CD4-positive, alpha-beta memory T cell (primary cell): ENCODE data around the gene ARHGEF19. TPM values are rescaled to one million over a fixed set of nuclear protein-coding genes. Genes with fewer than 3 reads are reported as not detected.

ENCODE experiments used
- CTCF ChIA-PET: fragments of 350-600 bp; sonication (Branson Sonifier 250); formaldehyde crosslinking; loops from one replicate; lab custom pipeline; 2021; ENCODE audit warnings: inconsistent platforms; ENCODE audit not compliant: partially characterized antibody; lab: Charles Lee
- POLR2A ChIA-PET: fragments of 350-600 bp; sonication (Branson Sonifier 250); formaldehyde crosslinking; loops from one replicate; lab custom pipeline; 2021; ENCODE audit not compliant: partially characterized antibody; lab: Charles Lee
- DNase-seq, 5 donors: peaks; one replicate each; pipeline versions ENCODE4 v3.0.0 to v3.0.0-alpha.2; 2020 to 2022; ENCODE audit warnings: mixed read lengths in 1 of 5
- H3K27ac ChIP-seq: one replicate; pipeline ENCODE4 v1.7.0; 2013; ENCODE audit warnings: low read depth, low read length
- H3K27me3 ChIP-seq: 2 replicates; pipeline ENCODE4 v1.7.0; 2013; ENCODE audit warnings: mild to moderate bottlenecking, low read length, moderate library complexity; ENCODE audit not compliant: insufficient read depth
- H3K36me3 ChIP-seq: 2 replicates; pipeline ENCODE4 v1.7.0; 2013; ENCODE audit warnings: mild to moderate bottlenecking, low read length, moderate library complexity; ENCODE audit not compliant: insufficient read depth
- H3K4me1 ChIP-seq: 2 replicates; pipeline ENCODE4 v1.7.0; 2013; ENCODE audit warnings: mild to moderate bottlenecking, low read length, moderate library complexity; ENCODE audit not compliant: insufficient read depth
- H3K4me3 ChIP-seq, 2 donors: one replicate each; pipeline ENCODE4 v1.7.0; 2013; ENCODE audit warnings: low read length in 2 of 2, mild to moderate bottlenecking in 1 of 2
- H3K9me3 ChIP-seq, 2 donors: one replicate each; pipeline ENCODE4 v1.7.0; 2013; ENCODE audit warnings: low read length in 2 of 2, control low read depth in 1 of 2; ENCODE audit not compliant: control insufficient read depth in 1 of 2
- H3K27ac Mint-ChIP-seq, 7 donors: one replicate each; pipeline ENCODE4 v1.8.0; 2020 to 2021; ENCODE audit warnings: mixed read lengths in 7 of 7, mild to moderate bottlenecking in 6 of 7, inconsistent platforms in 3 of 7, moderate library complexity in 3 of 7
- H3K27me3 Mint-ChIP-seq, 2 donors: one replicate each; pipeline ENCODE4 v1.8.0; 2020 to 2021; ENCODE audit warnings: mixed read lengths in 2 of 2
- H3K36me3 Mint-ChIP-seq, 2 donors: one replicate each; pipeline ENCODE4 v1.8.0; 2020 to 2021; ENCODE audit warnings: mixed read lengths in 2 of 2, inconsistent platforms in 1 of 2, mild to moderate bottlenecking in 1 of 2
- H3K4me1 Mint-ChIP-seq, 4 donors: one replicate each; pipeline ENCODE4 v1.8.0; 2020 to 2021; ENCODE audit warnings: mixed read lengths in 4 of 4, mild to moderate bottlenecking in 1 of 4
- H3K4me3 Mint-ChIP-seq, 8 donors: one replicate each; pipeline ENCODE4 v1.8.0; 2020 to 2021; ENCODE audit warnings: mixed read lengths in 8 of 8, mild to moderate bottlenecking in 7 of 8, moderate library complexity in 6 of 8, inconsistent platforms in 3 of 8
- H3K9me3 Mint-ChIP-seq, 8 donors: one replicate each; pipeline ENCODE4 v1.8.0; 2020 to 2021; ENCODE audit warnings: mixed read lengths in 8 of 8, mild to moderate bottlenecking in 5 of 8, inconsistent platforms in 3 of 8, moderate library complexity in 1 of 8
- intact Hi-C: fragments of 100-400 bp; cut with micrococcal nuclease; formaldehyde crosslinking; loops from one replicate; pipeline ENCODE4 v1.15.1; 2023
- polyA plus RNA-seq, 2 donors: library from polyadenylated mRNA; unstranded; fragments of 300-500 nt; fragmentation: Illumina TruSeq; gene quantifications; one replicate each; pipeline ENCODE4 v1.2.3, GENCODE V29; 2021
- total RNA-seq, 2 experiments: library from RNA; stranded (reverse); gene quantifications; one replicate each; pipeline ENCODE4 v1.2.3, GENCODE V29; 2021

ARHGEF19 gene
- total and polyA plus RNA-seq, 4 experiments from 2014 or later: 7.6 to 16.7 (median 12.1) TPM

GRCh38 chr1:16153096-16153998 lies 59.1 kb downstream of the ARHGEF19 start:
- H3K9me3 ChIP-seq: no peaks in the 10 kb centered on the region
- intact Hi-C loops: no loop called here
- Mint-ChIP-seq H3K9me3 (no peaks in the 10 kb centered on the region), H3K36me3 (no peaks in the 10 kb centered on the region), H3K4me3 (peak overlapping the region in 1 of 8 donors; percentile 55), H3K27ac (no peak overlapping the region), H3K27me3 (peaks cover 1 to 2% of the 10 kb centered on the region in 2 donors), H3K4me1 (peaks cover 19 to 43% (median 30%) of the 10 kb centered on the region in 4 donors)
- ChIA-PET POLR2A (interaction anchor here (0.6 kb wide), 1 partner anchor 73 kb away, joined by 3 read pairs; no protein-coding TSS in a partner anchor), CTCF (interaction anchor here (0.8 to 1.7 kb wide), 6 partner anchors 9 to 75 kb away, joined by 3 to 8 read pairs (median 4); no protein-coding TSS in a partner anchor)
- DNase-seq: peak in 1 of 5 donors; percentile 20
- no peak overlapping the region for H3K4me3 ChIP-seq
- H3K4me1 ChIP-seq: peaks cover 59% of the 10 kb centered on the region
- no peak overlapping the region for H3K27ac ChIP-seq
- H3K36me3 ChIP-seq: no peaks in the 10 kb centered on the region
- no peaks in the 10 kb centered on the region for H3K27me3 ChIP-seq

- Mint-ChIP-seq H3K4me3 (no peak overlapping the region), H3K36me3 (no peaks in the 10 kb centered on the region), H3K27me3 (peaks cover 1 to 2% of the 10 kb centered on the region in 2 donors), H3K27ac (no peak overlapping the region), H3K4me1 (peaks cover 11 to 36% (median 23%) of the 10 kb centered on the region in 4 donors), H3K9me3 (no peaks in the 10 kb centered on the region)
- H3K4me3 ChIP-seq: no peak overlapping the region
- intact Hi-C loops: no loop called here
- peaks cover 51% of the 10 kb centered on the region for H3K4me1 ChIP-seq
- POLR2A ChIA-PET: no interaction called here
- no peak overlapping the region for H3K27ac ChIP-seq
- H3K27me3 ChIP-seq: no peaks in the 10 kb centered on the region
- no peaks in the 10 kb centered on the region for H3K9me3 ChIP-seq
- H3K36me3 ChIP-seq: no peaks in the 10 kb centered on the region
- DNase-seq: peak in 1 of 5 donors; percentile 2
- CTCF ChIA-PET: no interaction called here
These were observed 59.9 kb downstream of the ARHGEF19 start for GRCh38 chr1:16152481-16153087.

GRCh38 chr1:16151995-16152384 lies 60.5 kb downstream of the ARHGEF19 start:
- DNase-seq: peak in 1 of 5 donors; percentile 5
- Mint-ChIP-seq H3K4me3 (peak overlapping the region in 2 of 8 donors; percentile 6 to 52), H3K27me3 (peaks cover 1 to 2% of the 10 kb centered on the region in 2 donors), H3K36me3 (no peaks in the 10 kb centered on the region), H3K4me1 (peaks cover 6 to 30% (median 17%) of the 10 kb centered on the region in 4 donors), H3K9me3 (no peaks in the 10 kb centered on the region), H3K27ac (no peak overlapping the region)
- POLR2A ChIA-PET: interaction anchor here (1.1 kb wide), 1 partner anchor 11 kb away, joined by 3 read pairs; no protein-coding TSS in a partner anchor
- Histone ChIP-seq H3K9me3 (no peaks in the 10 kb centered on the region), H3K4me3 (no peak overlapping the region), H3K27ac (no peak overlapping the region), H3K27me3 (no peaks in the 10 kb centered on the region), H3K4me1 (peaks cover 45% of the 10 kb centered on the region), H3K36me3 (no peaks in the 10 kb centered on the region)
- intact Hi-C loops: no loop called here
- CTCF ChIA-PET: no interaction called here

GRCh38 chr1:16151196-16151994 lies 61.1 kb downstream of the ARHGEF19 start:
- no peak overlapping the region for H3K27ac Mint-ChIP-seq
- POLR2A ChIA-PET: interaction anchor here (1.1 kb wide), 2 partner anchors 11 to 25 kb away, joined by 3 to 4 read pairs; no protein-coding TSS in a partner anchor
- peak in 1 of 5 donors; percentile 18 for DNase-seq
- H3K36me3 ChIP-seq: no peaks in the 10 kb centered on the region
- no peak overlapping the region for H3K27ac ChIP-seq
- no peaks in the 10 kb centered on the region for H3K9me3 Mint-ChIP-seq
- H3K9me3 ChIP-seq: no peaks in the 10 kb centered on the region
- H3K4me3 Mint-ChIP-seq: peak overlapping the region in 2 of 8 donors; percentile 6 to 52
- H3K36me3 Mint-ChIP-seq: no peaks in the 10 kb centered on the region
- intact Hi-C loops: no loop called here
- H3K27me3 ChIP-seq: no peaks in the 10 kb centered on the region
- H3K27me3 Mint-ChIP-seq: peaks cover 1 to 2% of the 10 kb centered on the region in 2 donors
- CTCF ChIA-PET: interaction anchor here (1.0 kb wide), 1 partner anchor 69 kb away, joined by 3 read pairs; no protein-coding TSS in a partner anchor
- H3K4me3 ChIP-seq: no peak overlapping the region
- H3K4me1 ChIP-seq: peaks cover 39% of the 10 kb centered on the region
- H3K4me1 Mint-ChIP-seq: peaks cover 5 to 24% (median 13%) of the 10 kb centered on the region in 4 donors

GRCh38 chr1:16150508-16150907 lies 61.9 kb downstream of the ARHGEF19 start:
- Mint-ChIP-seq H3K4me3 (no peak overlapping the region), H3K4me1 (peaks cover 3 to 18% (median 11%) of the 10 kb centered on the region in 4 donors), H3K36me3 (no peaks in the 10 kb centered on the region), H3K9me3 (no peaks in the 10 kb centered on the region), H3K27me3 (peaks cover 1 to 2% of the 10 kb centered on the region in 2 donors), H3K27ac (no peak overlapping the region)
- H3K4me1 ChIP-seq: peaks cover 30% of the 10 kb centered on the region
- H3K27me3 ChIP-seq: no peaks in the 10 kb centered on the region
- CTCF ChIA-PET: interaction anchor here (1.0 kb wide), 1 partner anchor 68 kb away, joined by 3 read pairs; no protein-coding TSS in a partner anchor
- no peaks in the 10 kb centered on the region for H3K36me3 ChIP-seq
- no peaks in the 10 kb centered on the region for H3K9me3 ChIP-seq
- H3K4me3 ChIP-seq: no peak overlapping the region
- no peak overlapping the region for H3K27ac ChIP-seq
- POLR2A ChIA-PET: interaction anchor here (1.1 kb wide), 1 partner anchor 24 kb away, joined by 4 read pairs; no protein-coding TSS in a partner anchor
- intact Hi-C loops: no loop called here
- no peak for DNase-seq

GRCh38 chr1:16149702-16150488 lies 62.6 kb downstream of the ARHGEF19 start:
- Histone ChIP-seq H3K4me1 (peaks cover 24% of the 10 kb centered on the region), H3K36me3 (no peaks in the 10 kb centered on the region), H3K27ac (no peak overlapping the region), H3K4me3 (no peak overlapping the region), H3K27me3 (no peaks in the 10 kb centered on the region), H3K9me3 (no peaks in the 10 kb centered on the region)
- DNase-seq: peak in 1 of 5 donors; percentile 8
- ChIA-PET POLR2A (no interaction called here), CTCF (no interaction called here)
- Mint-ChIP-seq H3K27ac (no peak overlapping the region), H3K4me3 (no peak overlapping the region), H3K4me1 (peaks cover 3 to 14% (median 9%) of the 10 kb centered on the region in 4 donors), H3K36me3 (no peaks in the 10 kb centered on the region), H3K27me3 (peaks cover 1 to 2% of the 10 kb centered on the region in 2 donors), H3K9me3 (no peaks in the 10 kb centered on the region)
- intact Hi-C loops: no loop called here
